NCI-H1930 (cell line): Measurements from ENCODE around the gene LINGO4.

ENCODE experiments used
- DNase-seq, 2 experiments: peaks; one replicate each; lab custom pipeline; 2025; lab: John Stamatoyannopoulos, UW

The LINGO4 gene, protein sequence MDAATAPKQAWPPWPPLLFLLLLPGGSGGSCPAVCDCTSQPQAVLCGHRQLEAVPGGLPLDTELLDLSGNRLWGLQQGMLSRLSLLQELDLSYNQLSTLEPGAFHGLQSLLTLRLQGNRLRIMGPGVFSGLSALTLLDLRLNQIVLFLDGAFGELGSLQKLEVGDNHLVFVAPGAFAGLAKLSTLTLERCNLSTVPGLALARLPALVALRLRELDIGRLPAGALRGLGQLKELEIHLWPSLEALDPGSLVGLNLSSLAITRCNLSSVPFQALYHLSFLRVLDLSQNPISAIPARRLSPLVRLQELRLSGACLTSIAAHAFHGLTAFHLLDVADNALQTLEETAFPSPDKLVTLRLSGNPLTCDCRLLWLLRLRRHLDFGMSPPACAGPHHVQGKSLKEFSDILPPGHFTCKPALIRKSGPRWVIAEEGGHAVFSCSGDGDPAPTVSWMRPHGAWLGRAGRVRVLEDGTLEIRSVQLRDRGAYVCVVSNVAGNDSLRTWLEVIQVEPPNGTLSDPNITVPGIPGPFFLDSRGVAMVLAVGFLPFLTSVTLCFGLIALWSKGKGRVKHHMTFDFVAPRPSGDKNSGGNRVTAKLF

DNA sequence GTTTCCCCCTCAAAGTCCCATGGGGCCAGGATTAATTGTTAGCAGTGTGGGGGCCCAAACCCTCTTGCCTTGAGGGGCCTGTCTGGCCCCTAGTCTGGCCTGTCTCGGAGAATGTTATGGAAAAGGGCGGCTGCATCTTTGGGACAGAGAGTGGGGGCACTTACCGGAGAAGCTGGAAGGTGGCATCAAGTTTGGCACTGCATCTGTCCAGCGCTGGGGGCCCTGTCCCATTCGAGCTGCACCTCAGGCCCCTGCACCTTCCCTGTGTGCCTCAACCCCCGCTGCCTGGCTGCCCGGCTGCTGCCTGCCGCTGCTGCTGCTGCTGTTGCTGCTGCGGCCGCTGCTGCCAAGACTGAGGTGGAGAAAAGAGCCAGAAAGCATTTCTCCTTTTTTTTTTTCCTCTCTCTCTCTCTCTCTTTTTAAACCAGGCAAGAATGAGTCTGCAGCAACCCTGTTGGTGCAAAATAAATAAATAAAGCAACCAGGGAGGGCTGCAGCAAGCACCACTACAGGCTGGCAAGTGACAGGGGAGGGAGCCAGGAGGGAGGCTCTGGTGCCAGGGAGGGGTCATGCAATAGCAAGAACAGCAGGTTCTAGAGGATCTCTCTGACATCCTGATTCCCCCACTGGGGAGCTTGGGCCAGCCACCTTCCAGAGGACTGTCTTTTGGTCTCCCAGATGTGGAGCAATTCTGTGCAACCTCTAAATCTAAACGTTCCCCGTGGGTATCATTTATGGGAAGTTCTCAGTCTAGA is at the start of gene LINGO4:
Gene LINGO4, minus strand, starts transcription at position 354 of the 755 bp plus-strand sequence. CDS start 2,715 bp downstream, outside the sequence.
- no peak for DNase-seq

DNA sequence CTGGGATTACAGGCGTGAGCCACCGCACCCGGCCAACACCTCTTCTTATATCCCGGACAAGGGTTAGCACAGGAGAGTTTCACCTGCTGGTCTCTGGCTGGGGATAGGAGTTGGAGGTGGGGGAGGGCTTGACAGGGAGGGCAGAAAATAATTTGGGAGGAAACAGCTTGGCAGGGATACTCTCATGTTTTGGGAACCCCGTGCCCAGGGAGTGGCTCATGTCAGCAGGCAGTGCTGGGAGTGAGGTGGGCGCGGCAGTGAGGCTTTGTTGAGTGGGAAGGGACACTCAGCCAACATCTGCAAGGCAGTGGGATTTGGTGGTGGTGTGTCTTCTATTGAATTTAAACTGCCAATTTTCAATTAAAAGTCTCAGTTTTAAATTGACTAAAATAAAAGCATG is 49.4 kb upstream of the LINGO4 start:
- DNase-seq = no peak

DNA sequence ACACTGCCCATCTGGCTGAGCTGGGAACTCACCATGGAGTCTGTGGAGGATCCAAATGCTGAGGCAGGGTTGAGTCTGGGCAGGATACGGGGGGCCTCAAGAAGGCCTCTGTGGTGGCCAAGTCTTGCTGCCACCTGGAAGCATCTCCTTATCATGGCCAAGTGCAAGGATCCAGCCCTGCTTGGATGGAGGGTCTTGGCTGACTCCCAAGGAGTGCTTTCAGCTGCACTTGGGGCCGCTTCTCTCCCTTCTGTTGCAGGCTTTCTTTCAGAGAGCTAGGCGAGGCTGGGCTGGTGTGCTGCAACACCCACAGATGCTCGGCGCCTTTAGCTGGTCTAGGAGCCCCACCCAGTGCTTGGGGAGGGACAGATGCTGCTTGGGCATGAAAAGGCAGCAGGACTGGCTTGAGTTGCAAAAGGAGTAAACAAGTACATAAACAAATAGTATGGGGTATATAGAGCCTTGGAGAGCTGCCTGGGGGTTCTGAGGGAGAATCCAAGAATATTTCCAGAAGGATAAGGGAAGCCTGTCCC is 48.3 kb upstream of the LINGO4 start, which contains the start of gene THEM5:
Gene THEM5, minus strand, starts transcription at position 302 of the 533 bp plus-strand sequence. Its CDS starts 147 bp downstream, at position 155.
- no peak for DNase-seq

DNA sequence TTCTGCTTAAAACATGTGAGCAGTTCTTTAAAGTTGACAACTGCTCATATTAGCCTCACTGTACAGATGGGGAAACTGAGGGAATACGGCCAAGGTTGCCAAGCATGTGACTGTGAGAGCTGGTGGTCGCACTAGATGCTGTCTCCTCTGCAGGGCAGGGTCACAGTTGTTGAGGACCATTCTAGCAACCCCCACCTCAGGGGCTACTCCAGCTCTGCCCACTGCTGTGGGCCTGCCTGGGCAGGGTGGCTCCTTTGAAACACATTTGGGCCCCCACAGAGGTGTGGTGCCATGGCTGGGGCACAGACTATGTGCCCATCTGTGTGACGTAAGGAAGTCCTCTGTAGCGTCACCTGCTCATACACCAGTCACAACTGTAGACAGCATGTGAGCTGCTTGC is 47.5 kb upstream of the LINGO4 start:
- no peak for DNase-seq

DNA sequence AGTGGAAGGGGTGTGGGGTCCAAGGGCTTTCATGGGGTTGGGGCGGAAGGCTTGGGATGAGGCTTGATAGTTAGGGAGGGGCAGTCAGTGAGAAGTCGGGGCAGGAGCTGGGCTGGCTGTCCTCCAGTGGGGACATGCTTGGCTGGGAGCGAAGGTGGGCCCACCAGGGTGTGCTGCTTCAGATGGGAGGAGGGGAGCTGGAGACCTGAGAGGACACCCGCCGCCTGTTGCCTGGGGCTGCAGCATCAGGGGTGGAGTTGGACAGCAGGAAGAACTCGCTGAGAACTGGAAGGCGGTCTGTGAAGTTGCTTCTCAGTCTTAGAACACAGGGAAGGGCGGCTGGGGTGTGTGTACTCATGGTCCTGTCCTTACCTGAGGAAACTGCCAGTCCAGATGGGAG is 46.7 kb upstream of the LINGO4 start:
- no peak for DNase-seq

DNA sequence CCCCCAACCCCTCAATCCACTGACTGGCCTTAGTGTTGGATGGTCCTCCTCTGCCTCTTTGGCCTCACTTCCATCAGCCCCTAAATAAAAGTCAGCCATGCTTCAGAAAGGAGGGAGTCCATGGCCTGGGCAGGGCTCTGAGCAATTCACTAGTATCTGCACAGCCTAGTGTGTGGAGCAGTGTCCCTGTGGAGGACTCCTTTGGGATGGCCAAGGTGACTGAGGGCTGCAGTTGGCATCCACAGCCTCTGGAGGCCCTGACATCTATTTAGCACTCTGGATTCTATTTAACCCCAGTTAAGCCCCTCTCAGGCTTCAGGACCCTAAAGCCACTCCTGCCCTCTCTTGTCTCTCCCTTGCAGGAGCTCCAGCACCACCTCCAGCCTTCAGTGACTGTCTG is 44.7 kb upstream of the LINGO4 start:
- no peak for DNase-seq

DNA sequence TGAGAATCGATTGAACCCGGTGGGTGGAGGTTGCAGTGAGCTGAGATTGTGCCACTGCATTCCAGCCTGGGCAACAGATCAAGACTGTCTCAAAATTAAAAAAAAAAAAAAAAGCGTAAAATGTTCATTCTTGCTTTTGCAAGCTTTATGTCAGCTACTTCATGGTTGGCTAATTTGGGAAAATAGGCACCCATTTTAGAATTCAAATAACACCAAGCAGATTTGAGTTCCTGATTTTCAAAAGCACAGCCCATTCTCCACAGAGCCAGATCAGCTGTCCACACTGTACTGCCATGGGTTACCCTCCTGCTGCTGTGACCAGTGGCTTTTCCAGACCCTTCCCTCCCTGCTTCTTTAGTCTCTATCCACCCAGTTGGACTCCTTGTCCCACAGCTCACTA is 43.9 kb upstream of the LINGO4 start:
- no peak for DNase-seq

DNA sequence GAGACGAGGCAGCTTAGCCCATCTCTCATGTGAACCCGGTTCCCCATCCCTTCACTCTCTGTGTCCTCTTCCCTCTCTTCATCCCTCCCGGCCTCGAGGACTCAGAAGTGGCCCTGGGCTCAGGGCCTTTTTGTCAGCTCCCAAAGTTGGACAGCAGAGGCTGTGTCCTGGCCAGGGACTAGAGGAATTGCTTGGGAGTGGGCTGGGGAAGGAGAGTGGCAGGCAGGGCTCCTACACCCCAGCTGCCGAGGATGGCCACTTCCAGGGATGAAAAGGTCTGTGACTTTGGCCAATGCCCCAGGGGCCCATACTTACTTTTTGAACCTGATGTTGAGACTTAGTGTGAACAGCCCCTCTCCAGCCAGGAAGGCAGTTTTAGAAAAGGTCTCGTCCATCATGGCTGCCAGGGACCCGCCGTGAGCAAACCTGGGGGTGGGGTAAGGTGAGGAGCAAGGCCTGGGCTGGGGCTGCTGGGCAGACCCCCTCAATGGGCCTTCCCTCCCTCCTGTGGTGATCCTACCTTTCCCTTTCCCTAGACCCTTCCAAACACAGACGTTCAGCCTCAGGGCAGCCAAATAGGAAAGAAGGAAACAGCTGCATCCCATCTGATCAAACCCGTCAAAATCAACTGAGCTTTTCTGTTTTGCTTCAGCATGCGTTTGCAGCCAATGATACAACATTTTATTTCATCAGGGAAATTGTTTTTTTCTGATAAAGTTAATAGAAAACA is 42.8 kb upstream of the LINGO4 start:
- no peak for DNase-seq

DNA sequence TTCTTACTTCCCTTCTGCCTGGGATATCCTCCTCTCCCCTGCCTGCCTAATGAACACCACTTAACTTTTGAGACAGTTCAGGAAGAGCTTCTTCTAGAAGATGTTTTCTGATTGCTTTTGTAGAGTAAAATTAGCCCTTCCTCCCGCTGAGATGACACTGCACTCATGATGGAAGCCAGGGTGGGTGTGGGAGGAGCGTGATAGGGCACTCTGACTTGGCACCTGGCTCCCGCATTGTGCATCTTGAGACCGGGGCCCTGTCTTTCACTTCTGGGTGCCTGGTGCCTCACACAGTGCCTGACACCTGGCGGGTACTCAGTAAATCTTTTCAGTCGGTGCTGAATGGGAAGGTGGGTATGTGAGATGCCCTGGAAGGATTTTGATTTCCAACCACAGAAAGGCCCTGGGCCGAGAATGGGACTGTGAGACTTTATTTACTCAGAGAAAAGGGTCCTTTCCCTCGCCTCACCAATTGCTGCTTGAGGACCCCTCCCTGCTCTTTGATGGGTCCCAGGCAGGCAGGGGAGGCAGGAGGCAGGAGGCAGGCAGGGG is 41.5 kb upstream of the LINGO4 start:
- no peak for DNase-seq

DNA sequence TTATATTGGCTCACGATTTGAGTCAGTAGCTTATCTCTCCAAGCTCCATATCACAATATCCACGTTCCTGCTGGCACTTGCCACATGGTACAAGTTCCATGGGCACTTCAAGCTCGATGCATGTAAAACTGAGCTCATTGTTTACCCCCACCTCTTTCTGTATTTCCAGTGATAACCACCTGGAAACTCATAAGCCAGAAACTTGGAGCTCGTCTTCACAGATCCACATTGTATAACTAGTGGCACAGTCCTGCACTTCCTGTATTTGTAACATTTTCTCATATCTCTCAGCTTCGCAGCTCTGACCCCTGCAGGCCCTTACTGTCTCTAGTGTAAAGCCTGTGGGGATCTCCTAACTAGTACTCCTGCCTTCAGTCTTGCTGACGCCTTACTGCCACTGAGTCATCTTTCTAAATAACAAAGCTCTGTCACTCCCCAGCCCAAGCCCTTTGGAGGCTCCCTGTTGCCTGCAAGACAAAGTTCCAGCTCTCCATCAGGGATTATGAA is 40.9 kb upstream of the LINGO4 start:
- DNase-seq = no peak

DNA sequence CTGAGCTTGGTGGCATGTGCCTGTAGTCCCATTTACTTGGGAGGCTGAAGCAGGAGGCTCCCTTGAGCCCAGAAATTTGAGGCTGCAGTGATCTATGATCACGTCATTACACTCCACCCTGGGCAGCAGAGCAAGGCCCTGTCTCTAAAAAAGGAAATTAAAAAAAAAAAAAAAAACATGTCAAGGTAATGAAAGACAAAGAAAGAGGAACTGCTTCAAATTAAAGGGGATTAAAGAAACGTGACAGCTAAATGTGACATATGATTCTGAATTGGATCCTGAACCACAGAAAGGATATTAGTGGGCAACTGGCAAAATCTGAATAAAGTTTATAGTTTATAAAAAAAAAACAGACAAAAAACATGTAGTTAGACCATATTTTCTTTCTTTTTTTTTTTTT is 38.2 kb upstream of the LINGO4 start:
- no peak for DNase-seq

DNA sequence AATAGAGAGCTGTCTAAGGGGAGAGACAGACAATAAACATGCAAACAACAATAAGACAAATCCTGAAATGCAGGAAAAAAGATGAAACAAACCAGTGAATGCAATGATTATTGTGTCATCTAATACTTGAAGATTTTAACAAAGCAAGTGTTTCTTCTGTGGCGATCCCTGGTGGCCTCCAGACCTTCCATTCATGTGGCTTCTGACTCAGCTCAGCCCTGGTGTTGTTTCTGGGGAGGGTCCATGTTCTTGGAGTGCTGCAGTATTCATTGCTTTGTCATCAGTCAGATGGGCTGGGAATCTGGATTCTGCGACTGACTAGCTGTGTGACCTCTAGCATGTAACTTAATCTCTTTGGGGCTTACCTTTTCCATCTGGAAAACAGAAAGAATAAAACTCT is 35.9 kb upstream of the LINGO4 start:
- no peak for DNase-seq

DNA sequence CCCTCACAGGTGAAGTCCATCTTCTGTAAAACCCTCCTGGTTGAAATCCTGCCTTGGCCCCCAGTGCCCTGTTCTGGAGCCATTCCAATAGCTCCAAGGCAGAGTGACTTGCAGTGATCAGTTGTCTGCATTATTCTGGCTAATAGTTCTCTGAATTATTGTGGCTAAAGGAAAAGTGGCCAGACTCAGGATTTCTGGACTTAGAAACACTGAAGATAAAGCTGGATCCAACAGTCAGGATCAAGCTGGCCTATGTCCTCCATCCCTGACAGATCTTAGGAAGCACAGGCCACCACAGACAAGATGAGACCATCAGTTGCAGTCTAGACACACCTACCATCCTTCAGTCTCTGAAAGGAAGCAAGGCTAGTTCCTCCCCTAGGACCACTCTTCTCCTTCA is 35.2 kb upstream of the LINGO4 start:
- no peak for DNase-seq

DNA sequence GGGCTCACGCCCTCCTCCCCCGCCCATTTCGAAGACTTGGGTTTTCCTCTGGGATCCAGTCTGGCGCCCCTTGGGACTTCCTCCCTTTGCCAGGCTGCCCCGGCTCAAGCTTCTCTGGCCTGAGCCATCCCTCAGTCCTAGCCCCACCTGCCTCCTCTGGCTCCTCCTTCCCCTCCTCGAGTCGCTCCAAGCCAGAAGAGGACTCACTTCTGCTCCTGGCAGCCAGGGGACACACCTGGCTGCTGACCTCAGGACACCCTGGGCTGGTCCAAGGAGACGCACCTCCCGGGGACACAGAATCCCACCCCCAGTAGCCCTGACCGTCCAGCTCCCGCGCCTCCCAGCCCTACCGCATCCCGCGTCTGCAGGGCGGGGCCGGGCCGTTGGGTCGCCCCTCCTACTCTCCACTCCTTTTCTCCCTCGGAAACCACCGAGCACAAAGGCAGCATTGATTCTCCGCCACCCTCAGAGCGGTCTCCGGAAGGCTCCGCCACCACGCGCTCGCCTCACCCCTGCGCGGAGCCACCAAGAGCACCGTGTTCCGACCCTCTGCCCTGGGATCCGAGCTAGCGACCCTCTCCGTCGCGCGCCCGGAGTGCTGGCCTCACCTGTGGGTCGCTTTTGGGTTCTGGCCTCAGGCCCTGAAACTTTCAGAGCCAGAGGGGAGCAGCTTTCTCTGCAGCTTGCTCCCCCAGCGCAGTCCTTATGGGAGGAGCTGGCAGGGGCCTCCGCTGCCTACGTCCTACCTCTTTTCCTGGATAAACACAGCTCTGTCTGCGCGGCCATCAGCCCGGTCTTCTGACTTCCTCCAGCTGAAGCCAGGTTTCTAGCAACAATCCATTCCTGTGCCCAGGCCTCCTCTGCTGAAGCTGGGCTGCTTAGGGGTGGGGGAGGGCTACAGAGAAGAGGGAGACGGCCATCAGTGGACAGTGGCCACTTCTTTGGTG is 34.5 kb upstream of the LINGO4 start, which contains the start of gene C2CD4D:
Gene C2CD4D, minus strand, starts transcription at position 364 of the 947 bp plus-strand sequence. CDS start 831 bp downstream, outside the sequence.
- peak in 1 of 2 experiments; percentile 19 for DNase-seq

DNA sequence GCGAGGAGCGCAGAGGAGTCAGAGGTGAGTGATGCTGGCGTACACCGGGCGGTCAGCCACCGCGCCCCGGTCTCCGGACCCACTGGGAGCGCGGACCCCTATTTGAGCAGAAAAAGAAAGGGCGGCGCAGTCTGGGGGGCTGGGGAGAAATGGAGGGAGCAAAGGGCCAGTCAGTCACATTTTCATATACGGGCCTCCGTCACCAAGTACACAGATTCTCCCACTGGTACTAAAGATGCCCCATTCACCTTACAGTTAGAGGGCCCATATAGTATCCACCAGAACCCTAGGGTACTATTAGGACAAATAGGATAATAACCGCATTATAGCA is 33.8 kb upstream of the LINGO4 start:
- no peak for DNase-seq

DNA sequence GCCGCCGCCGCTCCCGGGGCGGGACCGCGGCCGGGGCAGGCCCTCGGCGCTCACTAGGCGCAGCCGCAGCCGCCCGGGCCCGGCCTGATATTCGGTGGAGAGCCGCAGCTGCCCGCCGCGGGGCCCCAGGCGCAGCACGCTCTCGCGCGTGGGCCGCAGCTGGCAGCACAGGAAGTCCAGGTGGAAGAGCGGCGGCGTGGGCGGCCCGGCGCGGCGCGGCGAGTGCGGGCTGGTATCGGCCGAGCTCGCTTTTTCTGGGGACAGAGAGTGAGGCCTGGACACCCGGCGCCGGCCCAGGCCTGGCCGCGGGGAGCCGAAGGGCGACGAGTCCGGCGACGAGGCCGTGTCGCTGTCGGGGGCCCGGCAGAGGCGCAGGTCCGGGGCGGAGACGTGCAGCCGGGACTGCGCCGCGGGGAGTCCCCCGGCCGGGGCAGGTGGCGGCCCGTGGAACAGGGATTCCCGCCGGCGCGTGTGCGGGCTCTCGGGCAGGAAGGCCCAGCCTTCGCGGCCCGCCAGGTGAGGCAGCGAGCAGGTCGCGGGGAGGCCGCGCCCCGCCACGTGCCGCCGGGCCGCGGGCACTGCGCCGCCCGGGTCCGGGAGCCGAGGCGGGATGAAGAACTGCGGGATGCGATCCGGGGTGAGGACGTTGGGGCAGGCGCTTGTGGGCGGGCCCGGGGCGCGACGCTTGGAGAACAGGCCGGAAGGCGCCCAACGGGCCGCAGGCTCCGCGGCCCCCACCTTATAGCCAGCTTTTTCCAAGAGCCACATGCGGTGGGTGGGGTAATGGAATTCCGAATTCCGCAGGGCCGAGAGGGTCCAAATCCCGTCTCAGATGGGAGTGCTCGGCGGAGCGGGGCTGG is 33.2 kb upstream of the LINGO4 start:
- DNase-seq = no peak

DNA sequence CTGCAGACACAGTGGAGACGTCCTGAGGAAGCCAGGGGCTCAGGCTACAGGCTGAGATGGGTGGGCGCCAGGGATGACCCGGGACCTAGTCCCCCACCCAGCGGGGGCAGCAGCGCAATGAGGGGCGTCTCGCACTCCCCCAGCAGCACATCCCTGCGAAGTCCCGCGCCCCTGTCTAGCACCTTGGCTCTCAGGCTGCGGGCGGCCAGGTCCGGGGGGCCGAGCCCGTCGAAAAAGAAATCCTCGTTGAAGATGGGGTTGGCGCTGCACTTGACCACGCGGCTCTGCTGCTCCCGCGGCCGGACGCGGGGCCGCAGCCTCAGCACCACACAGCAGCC is 32.6 kb upstream of the LINGO4 start:
- no peak for DNase-seq

DNA sequence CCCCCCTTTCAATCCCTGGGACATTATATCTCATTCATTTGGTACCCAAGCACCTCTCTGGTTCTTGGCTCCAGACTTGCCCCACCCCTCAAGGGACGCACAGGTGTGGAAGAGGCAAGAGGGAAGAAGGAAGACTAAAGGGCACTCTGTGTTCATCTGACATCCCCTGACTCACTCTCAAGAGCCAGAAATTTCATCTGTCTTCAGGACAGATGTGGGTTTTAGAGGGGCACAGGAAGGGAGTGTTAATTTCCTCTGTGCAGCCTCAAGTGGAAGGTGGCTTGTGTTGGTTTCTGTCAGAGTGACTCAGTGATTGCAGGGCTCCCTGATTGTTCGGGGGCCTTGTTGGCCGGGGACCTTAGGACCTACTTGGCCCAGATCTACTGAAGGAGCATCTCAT is 32.0 kb upstream of the LINGO4 start:
- no peak for DNase-seq

DNA sequence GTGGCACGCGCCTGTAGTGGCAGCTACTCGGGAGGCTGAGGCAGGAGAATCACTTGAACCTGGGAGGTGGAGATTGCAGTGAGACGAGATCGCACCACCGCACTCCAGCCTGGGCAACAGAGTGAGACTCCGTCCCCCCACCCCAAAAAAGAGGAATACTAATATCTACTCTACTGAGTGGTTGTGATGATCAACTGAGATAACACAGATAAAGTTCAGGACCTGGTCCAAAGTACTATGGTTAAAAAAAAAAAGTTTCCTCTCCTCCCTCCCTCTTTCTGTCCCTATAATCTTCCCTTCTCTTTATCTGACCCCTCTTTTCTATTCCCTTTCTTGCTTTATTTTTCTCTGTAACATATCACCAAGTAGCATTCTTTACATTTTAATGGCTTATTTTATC is 30.4 kb upstream of the LINGO4 start:
- no peak for DNase-seq
